ENCODE results near the gene KIF26A.

GRCh38 chr14:104212206-104213095 is 74.1 kb downstream of the KIF26A start:
- TF ChIP-seq CTCF (conservative IDR thresholded peaks at IDR 0.05) (no peak), ZFX (IDR thresholded peaks at IDR 0.05) (no peak)
